ENCODE data around the gene COL6A2.

DNA sequence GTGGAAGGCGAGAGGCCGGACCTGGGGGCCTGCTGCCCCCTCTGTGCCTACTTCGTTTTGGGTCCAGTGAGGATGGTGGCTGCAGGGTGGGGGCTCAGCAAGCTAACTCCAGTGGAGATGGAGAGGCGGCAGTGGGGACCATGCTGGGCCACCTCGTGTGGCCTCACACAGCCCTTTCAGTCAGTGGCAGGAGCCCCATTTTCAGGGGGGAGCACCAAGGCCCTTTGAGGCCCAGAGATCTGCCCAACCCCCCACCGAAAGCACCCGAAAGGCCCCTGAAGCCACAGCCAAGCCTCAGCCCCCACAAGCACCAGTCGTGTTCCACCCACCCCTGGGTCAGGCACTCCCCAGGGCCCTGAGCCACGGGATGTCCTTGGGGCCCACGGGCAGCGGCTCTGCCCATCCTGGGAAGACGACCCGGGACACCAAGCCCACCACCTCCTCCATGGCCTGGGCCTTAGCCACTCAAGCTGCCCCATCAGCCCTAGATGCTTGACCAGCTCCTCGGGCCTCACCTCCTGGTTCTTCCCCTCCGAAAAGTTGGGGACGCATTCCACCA, 57.1 kb downstream of the COL6A2 start:
- no peak for TF ChIP-seq CTCF (IDR thresholded peaks at IDR 0.05 in 8 of 11, conservative IDR thresholded peaks at IDR 0.05 in 3 of 11)
- no peak for TF ChIP-seq POLR2AphosphoS5 (IDR thresholded peaks at IDR 0.05)

Measured in spleen (tissue), 7 donors.